ENCODE results near the gene OR51E2. TPM values are rescaled to one million over a fixed set of nuclear protein-coding genes. Genes with fewer than 3 reads are reported as not detected.

OR51E2 gene
- total RNA-seq, 2 donors from 2014 or later, result 0.30 to 0.74 TPM

DNA sequence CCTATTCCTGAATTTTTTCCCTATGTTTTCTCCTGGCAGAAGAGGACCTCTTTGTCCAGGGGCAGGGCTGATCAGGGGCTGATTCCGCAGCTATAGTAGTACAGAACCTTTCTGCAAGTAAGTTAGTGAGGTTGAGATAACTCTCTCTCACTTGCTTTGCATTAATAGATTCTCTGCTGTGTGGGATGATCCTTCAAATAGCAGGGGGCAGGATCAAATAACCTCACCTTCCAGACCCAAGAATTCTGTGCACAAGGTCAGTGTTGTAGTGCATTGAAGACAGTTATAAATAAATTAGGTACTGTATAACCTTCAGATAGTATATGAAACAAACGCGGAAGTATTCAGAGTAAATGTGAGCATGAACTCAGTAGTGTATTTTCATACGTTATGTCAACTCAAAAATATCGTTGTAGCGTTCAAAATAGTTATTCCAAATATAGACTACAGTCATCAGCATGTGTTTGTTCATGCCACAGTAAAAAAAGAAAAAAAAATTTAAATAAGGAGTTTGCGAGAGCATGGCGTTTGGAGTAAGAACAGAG, 7.2 kb upstream of the OR51E2 start:
- Histone ChIP-seq H3K4me3 (no peak overlapping the region), H3K4me1 (no peaks in the 10 kb centered on the region), H3K9ac (ENCODE audit: low read depth in 2 of 2, low read length in 2 of 2) (no peak overlapping the region), H3K27ac (no peak overlapping the region), H3K27me3 (no peaks in the 10 kb centered on the region), H3K9me3 (no peaks in the 10 kb centered on the region), H3K36me3 (no peaks in the 10 kb centered on the region)
- intact Hi-C loops (cut with DNase I), result no loop called here
- DNase-seq, result no peak
- TF ChIP-seq CTCF (IDR thresholded peaks at IDR 0.05), result no peak

- Histone ChIP-seq H3K27me3 (no peaks in the 10 kb centered on the region), H3K9me3 (no peaks in the 10 kb centered on the region), H3K4me3 (no peak within 1 kb of the TSS), H3K36me3 (no peaks in the 10 kb centered on the region), H3K27ac (no peak within 1 kb of the TSS), H3K4me1 (no peaks in the 10 kb centered on the region), H3K9ac (ENCODE audit: low read depth in 2 of 2, low read length in 2 of 2) (no peak within 1 kb of the TSS)
- no peak for TF ChIP-seq CTCF (IDR thresholded peaks at IDR 0.05)
- intact Hi-C loops (cut with DNase I), result no loop called here
- DNase-seq, result no peak
Observed at GRCh38 chr11:4704054-4704789, 6.6 kb upstream of the OR51E2 start, which contains the start of gene MMP26. Gene MMP26 (plus strand): TSS chr11:4704784.

GRCh38 chr11:4700436-4700820, 2.8 kb upstream of the OR51E2 start:
- no peaks in the 10 kb centered on the region for H3K36me3 ChIP-seq
- no peak overlapping the region for H3K27ac ChIP-seq
- H3K27me3 ChIP-seq, result no peaks in the 10 kb centered on the region
- TF ChIP-seq CTCF (IDR thresholded peaks at IDR 0.05), result no peak
- H3K9me3 ChIP-seq, result no peaks in the 10 kb centered on the region
- H3K9ac ChIP-seq (ENCODE audit: low read depth in 2 of 2, low read length in 2 of 2), result no peak overlapping the region
- H3K4me3 ChIP-seq, result no peak overlapping the region
- intact Hi-C loops (cut with DNase I), result no loop called here
- no peaks in the 10 kb centered on the region for H3K4me1 ChIP-seq
- DNase-seq, result no peak

DNA sequence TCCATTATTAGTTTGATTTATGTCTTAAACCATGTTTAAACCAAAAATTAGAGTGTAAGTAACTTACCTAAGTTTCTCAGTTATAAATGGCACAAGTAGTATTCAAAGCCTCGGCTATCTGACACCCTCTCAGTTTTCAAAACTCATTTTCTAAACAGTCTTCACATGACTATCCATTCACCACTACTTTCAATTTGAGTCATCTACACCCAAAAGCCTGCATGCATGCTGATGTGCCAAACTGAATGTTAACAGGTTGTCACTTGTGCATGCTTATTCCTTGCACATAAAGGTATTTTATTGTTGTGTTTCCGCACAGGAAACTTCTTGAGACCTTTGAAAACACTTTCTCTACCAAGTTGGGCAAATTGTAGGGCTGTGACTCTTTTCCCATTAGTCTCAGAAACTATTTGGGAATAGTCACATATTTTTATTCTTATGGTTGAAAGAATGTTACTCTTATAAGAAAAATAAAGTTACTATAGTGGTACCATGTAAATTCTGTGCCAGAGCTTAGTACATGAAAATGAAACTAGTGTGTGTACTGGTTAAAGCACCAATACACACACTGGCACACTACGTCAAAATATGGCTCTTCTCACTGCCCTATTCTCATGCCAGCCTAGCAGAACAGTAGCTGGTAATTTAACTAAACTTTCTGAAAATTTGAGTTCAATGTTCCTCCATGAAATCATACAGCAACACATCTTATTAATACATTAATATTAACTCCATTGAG, 2.2 kb upstream of the OR51E2 start:
- no peaks in the 10 kb centered on the region for H3K4me1 ChIP-seq
- H3K4me3 ChIP-seq, result no peak overlapping the region
- TF ChIP-seq CTCF (IDR thresholded peaks at IDR 0.05), result no peak
- no peak overlapping the region for H3K27ac ChIP-seq
- no peaks in the 10 kb centered on the region for H3K36me3 ChIP-seq
- no peaks in the 10 kb centered on the region for H3K27me3 ChIP-seq
- H3K9ac ChIP-seq (ENCODE audit: low read depth in 2 of 2, low read length in 2 of 2), result no peak overlapping the region
- DNase-seq, result no peak
- no peaks in the 10 kb centered on the region for H3K9me3 ChIP-seq
- intact Hi-C loops (cut with DNase I), result no loop called here

DNA sequence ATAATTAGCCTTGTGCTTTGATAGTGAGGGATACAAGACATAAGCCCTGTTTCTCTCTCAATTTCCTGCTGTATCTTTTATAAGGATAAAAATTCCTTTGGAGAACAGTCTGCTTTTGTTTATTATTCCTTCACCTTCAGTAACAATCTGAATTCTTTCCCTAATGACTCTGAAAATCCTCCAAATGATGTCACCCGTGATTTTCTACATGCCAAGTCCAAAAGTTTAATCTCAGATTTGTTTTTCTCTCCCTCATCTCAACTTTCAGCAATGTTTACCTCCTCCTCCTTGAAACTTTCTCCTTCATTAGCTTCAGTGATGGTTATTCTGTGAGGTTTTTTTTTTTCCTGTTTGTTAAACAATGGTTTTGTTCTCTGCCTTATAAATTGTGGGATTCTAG, 2.2 kb downstream of the OR51E2 start:
- Histone ChIP-seq H3K27ac (no peak overlapping the region), H3K4me3 (no peak overlapping the region), H3K4me1 (no peaks in the 10 kb centered on the region), H3K9ac (ENCODE audit: low read depth in 2 of 2, low read length in 2 of 2) (no peak overlapping the region), H3K36me3 (no peaks in the 10 kb centered on the region), H3K27me3 (no peaks in the 10 kb centered on the region), H3K9me3 (no peaks in the 10 kb centered on the region)
- TF ChIP-seq CTCF (IDR thresholded peaks at IDR 0.05), result no peak
- no peak for DNase-seq
- intact Hi-C loops (cut with DNase I), result no loop called here
